DOHH2 (cell line): ENCODE data around the gene HENMT1.

ENCODE experiments used
- H3F3A ChIP-seq: fragments of 200-600 bp; sonication (generic), shearing (Covaris generic); 2 replicates; pipeline ENCODE4 v1.6.0; 2016; ENCODE audit warnings: antibody characterized with exemption, mild to moderate bottlenecking; ENCODE audit not compliant: control insufficient read depth, insufficient read depth
- H3K27ac ChIP-seq: fragments of 200-600 bp; sonication (generic); 2 replicates; pipeline ENCODE4 v1.5.1; 2014; ENCODE audit warnings: low read depth, mild to moderate bottlenecking, low read length, moderate library complexity
- H3K27me3 ChIP-seq: fragments of 200-600 bp; sonication (generic); 2 replicates; pipeline ENCODE4 v1.6.1; 2014; ENCODE audit warnings: mild to moderate bottlenecking, low read length, mixed read lengths; ENCODE audit not compliant: control insufficient read depth
- H3K36me3 ChIP-seq: fragments of 200-600 bp; sonication (generic); 2 replicates; pipeline ENCODE4 v1.6.1; 2014; ENCODE audit warnings: mild to moderate bottlenecking, low read length, moderate library complexity, mixed read lengths; ENCODE audit not compliant: control insufficient read depth
- H3K4me1 ChIP-seq: fragments of 200-600 bp; sonication (generic); 2 replicates; pipeline ENCODE4 v1.6.1; 2014; ENCODE audit warnings: mild to moderate bottlenecking, low read length, mixed read lengths; ENCODE audit not compliant: control insufficient read depth
- H3K4me2 ChIP-seq: fragments of 200-600 bp; sonication (generic); 2 replicates; pipeline ENCODE4 v1.6.0; 2014; ENCODE audit warnings: mild to moderate bottlenecking, low read length, moderate library complexity
- H3K4me3 ChIP-seq: fragments of 200-600 bp; sonication (generic); 2 replicates; pipeline ENCODE4 v1.5.1; 2014; ENCODE audit warnings: mild to moderate bottlenecking, low read length, mixed read lengths
- H3K79me2 ChIP-seq: fragments of 200-600 bp; sonication (generic); 2 replicates; pipeline ENCODE4 v1.6.1; 2014; ENCODE audit warnings: mild to moderate bottlenecking, low read length, mixed read lengths; ENCODE audit not compliant: control insufficient read depth
- H3K9me2 ChIP-seq: fragments of 200-600 bp; sonication (generic); replicated peaks from 2 replicates; pipeline ENCODE4 v1.6.1; 2014; ENCODE audit warnings: mild to moderate bottlenecking, low read length, mixed read lengths; ENCODE audit not compliant: control insufficient read depth
- H3K9me3 ChIP-seq: fragments of 200-600 bp; sonication (generic); 2 replicates; pipeline ENCODE4 v1.6.1; 2014; ENCODE audit warnings: antibody characterized with exemption, low read length, mixed read lengths; ENCODE audit not compliant: control insufficient read depth, insufficient read depth
- H4K20me1 ChIP-seq: fragments of 200-600 bp; sonication (generic); 2 replicates; pipeline ENCODE4 v1.6.0; 2014; ENCODE audit warnings: low read depth, mild to moderate bottlenecking, antibody characterized with exemption, low read length, moderate library complexity; ENCODE audit not compliant: control insufficient read depth, insufficient read depth
- CTCF ChIP-seq: fragments of 200-600 bp; sonication (generic); IDR thresholded peaks from one replicate; pipeline ENCODE4 v1.5.1; 2014; ENCODE audit warnings: antibody characterized with exemption, mild to moderate bottlenecking, low read depth, low read length; ENCODE audit not compliant: poor library complexity, severe bottlenecking
- EZH2phosphoT487 ChIP-seq: fragments of 200-600 bp; sonication (generic); IDR thresholded peaks from 2 replicates; pipeline ENCODE4 v1.6.1; 2017; ENCODE audit warnings: borderline replicate concordance, mild to moderate bottlenecking, antibody characterized with exemption, low read length, moderate library complexity, mixed read lengths

The HENMT1 gene

GRCh38 chr1:108691942-108692723 is 31.2 kb upstream of the HENMT1 start, which contains the start of gene PRPF38B:
Gene PRPF38B, plus strand, starts transcription at chr1:108692310. Its CDS starts 282 bp downstream, at chr1:108692592.
- peaks cover 67% of the 10 kb centered on the region for H3K79me2 ChIP-seq
- peaks cover 30% of the 10 kb centered on the region for H3K4me1 ChIP-seq
- H3F3A ChIP-seq = peaks cover 14% of the 10 kb centered on the region
- no peak for TF ChIP-seq EZH2phosphoT487
- no peak for TF ChIP-seq CTCF
- peaks cover 24% of the 10 kb centered on the region for H4K20me1 ChIP-seq
- H3K9me3 ChIP-seq = no peaks in the 10 kb centered on the region
- peaks cover 51% of the 10 kb centered on the region for H3K36me3 ChIP-seq
- H3K27ac ChIP-seq = peak within 1 kb of the TSS; percentile 90
- peak within 1 kb of the TSS; percentile 80 for H3K4me2 ChIP-seq
- H3K27me3 ChIP-seq = no peaks in the 10 kb centered on the region
- peak within 1 kb of the TSS; percentile 98 for H3K4me3 ChIP-seq
- no peaks in the 10 kb centered on the region for H3K9me2 ChIP-seq

DNA sequence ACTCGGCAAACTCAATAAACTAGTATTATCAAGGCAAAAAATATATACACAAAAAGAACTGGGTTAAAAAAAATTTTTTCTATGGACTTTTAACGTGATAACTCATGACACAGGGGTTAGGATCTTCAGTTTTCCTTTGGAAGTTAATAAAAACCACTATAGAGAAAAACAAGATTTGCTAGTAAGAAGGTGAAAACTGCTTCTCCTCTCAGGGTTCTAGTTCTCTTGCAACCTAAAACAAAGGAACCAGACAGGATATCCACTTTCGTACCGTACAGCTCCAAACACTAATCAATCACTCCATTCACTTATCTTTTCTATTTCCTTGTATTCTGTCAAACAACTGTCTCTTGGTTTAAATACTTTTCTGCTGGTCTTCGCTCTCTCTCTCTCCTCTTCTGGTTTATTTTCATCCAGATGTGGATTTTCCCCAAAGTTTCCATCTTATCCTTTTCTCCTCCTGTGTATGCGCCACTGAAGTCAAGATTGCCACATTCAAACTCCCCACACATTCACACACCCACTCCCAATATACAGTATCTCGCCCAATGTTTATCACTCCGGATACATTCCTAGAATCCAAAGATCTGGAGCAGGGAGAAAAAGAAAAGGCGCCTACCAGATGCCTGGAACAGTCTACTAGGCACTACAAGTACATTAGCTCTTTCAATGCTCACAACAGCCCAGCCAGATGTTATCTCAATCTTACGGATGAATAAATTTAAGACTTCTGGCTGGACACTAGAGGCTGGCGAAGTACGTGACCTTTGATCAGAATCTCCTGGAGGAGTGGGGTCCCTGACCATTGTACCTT is 30.4 kb upstream of the HENMT1 start:
- Histone ChIP-seq H3K4me1 (peaks cover 30% of the 10 kb centered on the region), H3K27ac (peak overlapping the region; percentile 90), H3K4me2 (peak overlapping the region; percentile 80), H3K79me2 (peaks cover 59% of the 10 kb centered on the region), H3K9me3 (no peaks in the 10 kb centered on the region), H3K4me3 (peak overlapping the region; percentile 98), H4K20me1 (peaks cover 21% of the 10 kb centered on the region), H3K9me2 (no peaks in the 10 kb centered on the region), H3K27me3 (no peaks in the 10 kb centered on the region), H3F3A (peaks cover 7% of the 10 kb centered on the region), H3K36me3 (peaks cover 43% of the 10 kb centered on the region)
- TF ChIP-seq EZH2phosphoT487 = no peak
- no peak for TF ChIP-seq CTCF

GRCh38 chr1:108686614-108687313 is 25.9 kb upstream of the HENMT1 start:
- Histone ChIP-seq H3K79me2 (peaks cover 14% of the 10 kb centered on the region), H3K27me3 (0 out of 2 replicates have a peak, but pooled peaks cover 2% of the 10 kb centered on the region), H3K36me3 (peaks cover 4% of the 10 kb centered on the region; the same call in 1 of the 2 replicates), H3K4me1 (peaks cover 14% of the 10 kb centered on the region), H3K4me3 (no peak overlapping the region), H3K4me2 (no peak overlapping the region), H3F3A (no peaks in the 10 kb centered on the region; the same call in 1 of the 2 replicates), H3K27ac (no peak overlapping the region), H4K20me1 (no peaks in the 10 kb centered on the region; the same call in 1 of the 2 replicates), H3K9me3 (no peaks in the 10 kb centered on the region), H3K9me2 (no peaks in the 10 kb centered on the region)
- TF ChIP-seq EZH2phosphoT487 = no peak
- no peak for TF ChIP-seq CTCF
